GM18861 (cell line): ENCODE results near the gene SENP2.
A peak's percentile ranks its signal among the peaks of the same experiment; 100 is the strongest.
"Not testable (repeated sequence)": the region's sequence is repeated elsewhere in the genome, so short reads cannot be mapped to it uniquely, and the experiment has no call there.

ENCODE experiments used
- ATAC-seq: cut with Tn5 transposase; IDR thresholded peaks from one replicate; pipeline ENCODE4 v1.9.1; 2021; ENCODE audit not compliant: unreplicated experiment

Gene SENP2

DNA sequence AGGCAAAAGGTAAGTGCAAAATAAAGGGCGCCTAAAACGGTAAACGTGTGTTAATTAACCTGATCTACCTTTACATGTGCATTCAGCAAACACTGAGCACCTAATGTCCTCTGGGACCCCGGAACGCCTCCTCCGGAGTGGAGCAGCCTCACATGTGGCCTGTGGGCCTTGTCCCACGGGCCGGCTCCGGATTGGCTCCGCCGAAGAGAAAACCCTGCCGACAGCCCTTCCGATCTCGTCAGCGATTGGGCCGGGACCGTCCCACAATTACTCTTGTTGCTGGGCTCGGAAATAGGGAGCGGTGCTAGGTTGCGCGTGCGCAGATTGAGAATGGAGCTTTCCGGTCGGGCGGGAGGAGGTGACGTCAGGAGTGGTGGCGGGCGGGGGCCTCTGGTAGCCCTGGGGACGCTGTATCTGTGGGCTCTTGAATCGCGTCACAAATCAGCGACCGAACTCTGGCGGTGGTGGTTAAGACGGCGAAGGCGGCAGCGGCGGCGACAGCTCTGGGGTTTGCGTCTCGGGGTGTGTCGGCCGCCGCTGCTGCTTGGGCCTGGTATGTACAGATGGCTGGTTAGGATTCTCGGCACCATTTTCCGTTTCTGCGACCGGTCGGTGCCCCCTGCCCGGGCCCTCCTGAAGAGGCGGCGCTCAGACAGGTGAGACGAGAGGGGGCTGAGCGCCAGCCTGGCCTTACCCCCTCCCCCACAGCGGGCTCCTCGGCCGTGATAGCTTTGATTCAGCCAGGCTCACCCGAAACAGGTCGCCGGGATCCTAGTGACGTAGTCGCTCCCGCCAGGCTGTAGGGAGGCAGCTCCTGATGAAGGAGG is at the start of gene SENP2:
SENP2 (plus strand) TSS at position 437 of the 827 bp plus-strand sequence; CDS start at position 556, 119 bp downstream.
- peak; percentile 94 for ATAC-seq

GRCh38 chr3:185537369-185537970 is 48.6 kb upstream of the SENP2 start:
- peak; percentile 99 for ATAC-seq

DNA sequence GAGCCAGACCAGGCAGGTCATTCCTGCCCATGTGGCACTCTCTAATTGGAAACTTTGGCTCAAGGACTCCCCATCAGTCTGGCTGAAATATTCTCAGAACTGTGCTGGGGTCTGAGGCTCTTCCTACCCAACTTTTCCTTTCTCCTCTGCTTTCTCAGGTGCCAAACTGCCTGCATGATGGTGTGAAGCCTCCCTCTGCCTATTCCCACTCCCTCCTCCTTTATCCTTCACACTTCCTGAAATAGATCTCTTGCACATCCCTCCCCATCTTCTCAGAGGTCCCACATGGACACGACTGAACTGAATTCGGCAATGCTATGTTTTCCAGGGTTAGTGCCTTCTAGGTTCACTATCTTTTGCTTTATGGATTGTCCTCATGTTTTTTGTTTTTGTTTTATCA is 46.2 kb upstream of the SENP2 start:
- no peak for ATAC-seq

GRCh38 chr3:185540695-185541094 is 45.4 kb upstream of the SENP2 start:
- ATAC-seq, result no peak

DNA sequence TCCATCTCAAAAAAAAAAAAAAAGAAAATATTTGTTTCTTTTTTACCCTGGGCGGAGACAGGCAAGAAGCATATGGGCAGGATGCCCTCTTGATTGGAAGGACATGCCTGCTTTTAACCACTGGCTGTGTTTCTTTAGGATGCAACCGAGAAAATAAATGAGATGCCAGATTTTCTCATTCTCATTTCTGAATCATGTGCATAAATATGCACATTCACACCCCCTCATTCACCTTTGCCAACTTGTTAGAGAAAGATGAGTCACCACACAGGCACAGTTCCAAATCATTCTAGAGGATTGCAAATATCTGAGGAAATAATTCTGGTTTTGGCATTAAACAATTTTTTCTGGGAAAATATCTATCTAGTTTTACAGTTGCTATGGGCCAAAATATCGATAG is 37.0 kb upstream of the SENP2 start:
- no peak for ATAC-seq

DNA sequence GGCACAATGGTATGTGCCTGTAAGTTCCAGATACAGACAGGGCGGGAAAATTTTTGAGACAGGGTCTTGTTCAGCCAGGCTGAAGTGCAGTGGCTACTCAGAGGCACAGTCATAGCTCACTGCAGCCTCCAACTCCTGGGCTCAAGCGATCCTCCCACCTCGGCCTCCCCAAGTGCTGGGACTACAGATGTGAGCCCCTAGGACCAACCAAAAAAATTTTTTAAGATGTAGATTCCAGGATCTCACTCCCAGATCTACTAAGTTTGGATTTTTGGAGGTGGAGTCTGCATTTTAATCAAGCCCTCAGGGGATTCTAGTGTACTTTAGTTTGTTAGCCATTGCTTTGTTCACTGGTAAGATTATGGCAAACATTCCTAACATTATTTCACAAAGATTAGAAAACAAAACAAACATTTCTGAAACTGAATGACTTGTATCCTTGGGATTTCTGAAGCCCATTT is 36.4 kb upstream of the SENP2 start:
- ATAC-seq, result no peak

DNA sequence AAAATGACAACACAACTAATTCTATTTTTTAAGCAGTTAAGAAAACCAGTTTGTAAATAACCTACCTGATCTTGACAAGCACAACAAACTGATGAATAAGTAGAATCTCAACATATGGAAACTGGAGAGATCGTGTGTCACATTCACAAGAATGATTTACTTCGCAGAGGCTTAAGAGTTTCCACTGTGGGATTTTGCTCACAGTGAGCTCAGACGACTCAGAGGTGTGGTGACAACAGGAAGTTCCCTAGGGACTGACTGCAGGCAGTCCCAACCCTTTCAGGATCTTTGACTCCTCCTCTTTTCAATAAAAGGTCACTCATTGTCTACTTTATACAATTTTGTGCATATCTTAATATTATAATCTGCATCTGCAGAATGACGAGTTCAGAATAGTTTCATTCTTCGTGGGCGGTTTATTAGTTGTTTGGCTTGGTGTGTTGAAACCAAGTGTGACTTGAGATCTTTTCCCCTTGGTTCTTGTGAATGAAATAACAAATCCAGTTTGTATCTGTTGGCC is 33.7 kb upstream of the SENP2 start, which contains the start of gene LIPH:
LIPH (minus strand) TSS at position 231 of the 520 bp plus-strand sequence; CDS start at position 114, 117 bp downstream.
- ATAC-seq, result peak; percentile 87

- no peak for ATAC-seq
Measured at GRCh38 chr3:185555101-185555501, 31.0 kb upstream of the SENP2 start.

DNA sequence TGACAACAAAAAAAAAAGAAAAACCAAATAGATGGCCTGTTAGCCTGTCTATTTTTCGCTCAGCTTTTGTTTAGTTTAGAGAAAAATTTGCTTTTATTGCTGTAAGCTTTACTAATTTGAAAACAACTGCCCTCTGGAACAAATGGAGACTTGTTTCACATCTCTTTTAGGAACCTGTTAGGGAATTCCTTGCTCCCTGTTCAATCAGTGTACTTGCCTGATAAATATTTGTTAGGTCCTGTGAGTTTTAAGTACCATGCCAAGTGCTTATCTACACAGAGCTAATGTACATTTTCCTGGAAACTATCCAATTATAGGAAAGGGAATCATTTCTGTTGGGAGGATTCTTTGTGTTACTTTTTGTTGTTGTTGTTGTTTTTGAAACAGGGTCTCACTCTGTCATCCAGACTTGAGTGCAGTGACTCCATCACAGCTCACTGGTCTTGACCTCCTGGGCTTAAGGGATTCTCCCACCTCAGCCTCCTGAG is 30.2 kb upstream of the SENP2 start:
- ATAC-seq, result no peak

- not testable (repeated sequence) for ATAC-seq
Measured at GRCh38 chr3:185556640-185557039, 29.5 kb upstream of the SENP2 start.

DNA sequence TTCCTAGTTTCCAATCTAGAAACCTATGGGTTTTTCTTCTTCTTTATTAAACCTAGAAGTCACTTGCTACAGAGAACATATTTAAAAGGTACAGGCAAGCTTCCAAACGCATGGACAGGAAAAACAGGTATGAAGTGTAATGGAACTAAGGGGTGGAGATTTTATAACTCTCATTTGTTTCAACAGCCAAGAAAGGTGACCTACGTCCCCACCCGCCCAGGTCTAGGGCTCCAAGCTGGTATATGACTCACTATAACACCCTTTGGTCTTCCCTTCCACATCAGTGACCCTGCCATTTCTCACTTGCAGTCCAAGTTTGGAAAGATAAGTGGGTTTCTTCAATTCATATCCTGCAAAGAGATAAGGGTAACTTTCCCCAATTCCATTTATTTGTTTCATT is 27.7 kb upstream of the SENP2 start:
- no peak for ATAC-seq

- ATAC-seq, result no peak
Measured at GRCh38 chr3:185559706-185560090, 26.4 kb upstream of the SENP2 start.

GRCh38 chr3:185560676-185561075 is 25.4 kb upstream of the SENP2 start:
- no peak for ATAC-seq

DNA sequence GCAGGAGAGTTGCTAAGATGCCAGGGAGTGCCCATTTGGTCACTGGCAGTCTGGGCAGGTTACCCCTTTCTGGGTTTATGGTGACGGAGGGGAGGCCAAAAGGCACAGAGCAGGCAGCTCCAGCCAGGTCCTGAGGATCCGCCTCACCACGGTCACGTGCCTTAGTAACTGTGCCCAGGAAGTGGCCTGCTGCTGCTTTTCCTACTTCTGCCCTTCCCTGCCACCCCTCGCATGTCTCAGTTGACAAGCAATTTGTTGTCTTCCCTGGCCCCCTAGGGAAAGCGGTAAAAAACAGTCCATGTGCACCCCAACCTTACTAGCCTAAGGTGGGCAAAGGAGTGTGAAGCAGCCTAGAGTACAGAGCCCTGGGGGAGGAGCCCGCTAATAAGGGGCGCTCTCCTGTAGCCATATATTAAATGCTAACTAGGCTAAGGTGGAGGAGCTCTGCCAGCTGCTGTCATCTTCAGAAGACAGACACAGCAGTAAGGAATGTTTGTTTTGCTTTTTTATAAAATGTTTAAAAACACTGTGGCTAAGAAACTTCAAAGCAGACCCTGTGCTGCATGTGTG is 24.6 kb upstream of the SENP2 start:
- no peak for ATAC-seq

- ATAC-seq, result no peak
Measured at GRCh38 chr3:185561958-185562357, 24.1 kb upstream of the SENP2 start.

DNA sequence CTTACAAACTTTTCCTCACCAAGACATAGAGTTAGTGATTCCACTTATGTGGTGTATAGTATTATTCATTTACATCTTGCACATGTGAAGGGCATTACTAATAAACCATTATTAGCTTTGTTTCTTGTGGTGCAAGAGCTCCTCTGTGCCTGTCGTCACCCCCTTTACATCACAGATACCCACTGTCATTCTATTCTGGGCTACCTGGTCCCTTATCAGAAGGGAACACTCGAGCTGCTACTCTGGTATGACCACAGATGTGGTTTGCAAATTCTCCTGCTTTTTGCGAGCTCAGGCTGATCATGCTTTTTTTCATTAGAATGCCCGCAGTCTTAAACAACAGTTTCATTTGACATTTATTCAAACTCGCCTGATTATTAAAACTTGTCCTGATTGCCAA is 13.9 kb upstream of the SENP2 start:
- no peak for ATAC-seq

DNA sequence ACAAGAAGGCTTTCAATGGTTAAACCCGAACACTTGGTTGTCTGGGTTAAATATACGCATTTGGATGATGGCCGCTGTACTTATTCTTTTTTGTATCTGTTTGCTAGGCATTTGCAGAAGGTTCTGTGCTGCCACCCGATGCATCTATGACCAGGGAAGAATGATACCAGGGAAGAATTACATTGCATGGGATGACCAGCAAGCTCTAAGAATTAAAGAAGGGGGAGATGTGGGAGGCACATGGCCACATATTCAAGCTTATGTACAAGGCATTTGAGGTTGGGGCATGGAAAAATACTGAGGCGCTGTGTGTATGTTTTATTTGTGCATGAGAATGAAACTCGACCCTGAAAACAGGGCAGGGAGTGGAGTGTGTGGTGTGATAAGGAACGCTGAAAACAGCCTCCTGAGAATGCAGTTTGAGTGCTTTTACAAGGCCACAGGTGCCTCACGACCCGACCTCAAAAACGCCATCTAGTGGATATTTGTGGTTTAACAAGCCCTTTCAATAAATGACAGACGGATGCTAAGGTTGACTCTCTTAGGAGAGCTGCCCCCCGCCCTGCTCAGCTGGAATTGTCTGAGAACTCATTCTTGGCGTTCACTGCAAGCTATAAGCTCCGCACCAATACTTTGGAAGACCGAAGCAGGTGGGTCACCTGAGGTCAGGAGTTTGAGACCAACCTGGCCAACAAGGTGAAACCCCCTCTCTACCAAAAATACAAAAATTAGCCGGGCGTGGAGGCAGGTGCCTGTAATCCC is 10.8 kb upstream of the SENP2 start:
- peak; percentile 69 for ATAC-seq

- ATAC-seq, result no peak
Measured at GRCh38 chr3:185582236-185582635, 3.9 kb upstream of the SENP2 start.

- no peak for ATAC-seq
Measured at GRCh38 chr3:185582871-185583270, 3.2 kb upstream of the SENP2 start.

DNA sequence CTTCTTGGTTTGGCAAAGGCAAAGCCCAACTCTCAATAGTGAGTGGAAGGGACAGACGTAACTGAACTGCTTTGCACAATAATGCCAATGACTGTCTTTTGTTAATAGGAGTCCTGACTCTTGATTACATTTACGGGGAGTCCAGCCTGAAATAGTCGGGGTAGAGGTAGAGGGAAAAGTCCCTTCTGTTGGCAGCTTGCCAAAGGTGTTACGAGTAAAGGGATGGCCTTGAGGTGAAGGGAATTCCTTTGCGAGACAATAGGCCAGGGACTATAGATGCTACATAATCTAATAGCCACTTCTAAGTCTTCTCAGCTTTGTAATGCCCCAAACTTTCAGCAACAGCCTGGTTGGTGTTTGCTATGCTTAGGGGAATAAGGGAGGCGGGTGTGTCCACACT is 2.2 kb upstream of the SENP2 start:
- ATAC-seq, result no peak

- no peak for ATAC-seq
Measured at GRCh38 chr3:185584686-185585085, 1.4 kb upstream of the SENP2 start.
